ENCODE results near the gene INAFM1. TPM values are rescaled to one million over a fixed set of nuclear protein-coding genes. Genes with fewer than 3 reads are reported as not detected.

Gene INAFM1
- polyA plus RNA-seq, 1 of the 3 experiments (the other 2 are of a cell fraction) = 5.5 TPM

- no peaks in the 10 kb centered on the region for H3K27me3 ChIP-seq (ENCODE audit: insufficient read depth)
- CTCF ChIA-PET = interaction anchor here (0.8 to 2.6 kb wide), 6 partner anchors 13 to 73 kb away, joined by 3 to 27 read pairs (median 4); no protein-coding TSS in a partner anchor
- peaks cover 19 to 34% of the 10 kb centered on the region in 2 experiments for H3K4me1 ChIP-seq (ENCODE audit: control insufficient read depth in 1 of 2, insufficient read depth in 2 of 2, low read depth in 1 of 2, low read length in 1 of 2)
- peak overlapping the region; percentile 49 to 93 for H3K4me3 ChIP-seq (ENCODE audit: low read depth in 2 of 2, low read length in 1 of 2)
- H4K20me1 ChIP-seq (ENCODE audit: insufficient read depth) = peaks cover 25% of the 10 kb centered on the region
- POLR2A ChIA-PET = interaction anchor here (1.1 to 2.4 kb wide), 2 partner anchors 9 to 12 kb away, joined by 4 to 10 read pairs; no protein-coding TSS in a partner anchor
- WGBS (ENCODE audit: low lambda C conversion rate) = 14% methylated on average over 17 of the region's 51 CpGs
- no peaks in the 10 kb centered on the region for H3K9me2 ChIP-seq
- peak overlapping the region; percentile 87 for H3K4me2 ChIP-seq
- no peaks in the 10 kb centered on the region for H3K9me3 ChIP-seq
- H2AFZ ChIP-seq (ENCODE audit: low read depth) = no peak overlapping the region
- H3K27ac ChIP-seq (ENCODE audit: low read depth in 2 of 2, low read length in 1 of 2) = peak overlapping the region; percentile 89 to 90
- peaks cover 51% of the 10 kb centered on the region for H3K79me2 ChIP-seq (ENCODE audit: insufficient read depth)
- peak; percentile 94 for DNase-seq
- H3K9ac ChIP-seq = peak overlapping the region; percentile 70
- H3F3A ChIP-seq (replicated peaks; ENCODE audit: insufficient read depth) = peaks cover 46% of the 10 kb centered on the region
- H3K36me3 ChIP-seq (replicated peaks in 1 of 2; ENCODE audit: control insufficient read depth in 1 of 2, insufficient read depth in 2 of 2, low read length in 1 of 2) = no peaks in the 10 kb centered on the region
- TF ChIP-seq CTCF (IDR thresholded peaks at IDR 0.05) (no peak), RXRA (IDR thresholded peaks at IDR 0.05; ENCODE audit: borderline replicate concordance, low read depth) (no peak), MXI1 (IDR thresholded peaks at IDR 0.05; ENCODE audit: low read depth, low read length) (peak; percentile 76; the same call in 1 of the 2 replicates), GATA2 (CRISPR knock-in tag; IDR thresholded peaks at IDR 0.05) (no peak; the same call in 1 of the 2 replicates), USF2 (IDR thresholded peaks at IDR 0.05; ENCODE audit: borderline replicate concordance, low read depth, low read length) (peak; percentile 54; the same call in 1 of the 2 replicates), RCOR1 (IDR thresholded peaks at IDR 0.05; ENCODE audit: low read length) (no peak), REST (IDR thresholded peaks at IDR 0.05; ENCODE audit: low read depth, low read length) (peak; percentile 88), MEF2A (IDR thresholded peaks at IDR 0.05; ENCODE audit: borderline replicate concordance, low read depth) (no peak), SIN3A (IDR thresholded peaks at IDR 0.05; ENCODE audit: borderline replicate concordance, low read depth, low read length) (peak; percentile 51; the same call in 1 of the 2 replicates), USF1 (IDR thresholded peaks at IDR 0.05; ENCODE audit: borderline replicate concordance, low read depth) (peak; percentile 84; the same call in 1 of the 2 replicates), CHD2 (IDR thresholded peaks at IDR 0.05; ENCODE audit: low read length, partially characterized antibody) (no peak), JUND (IDR thresholded peaks at IDR 0.05) (no peak), TCF12 (IDR thresholded peaks at IDR 0.05) (no peak), EP300 (IDR thresholded peaks at IDR 0.05; ENCODE audit: borderline replicate concordance in 1 of 2, low read depth in 1 of 2, low read length in 1 of 2) (no peak), MAX (IDR thresholded peaks at IDR 0.05; ENCODE audit: low read depth) (peak; percentile 85), ZBTB33 (IDR thresholded peaks at IDR 0.05; ENCODE audit: borderline replicate concordance, low read depth) (no peak), POLR2AphosphoS5 (IDR thresholded peaks at IDR 0.05; ENCODE audit: low read depth, low read length) (peak; percentile 67; the same call in 1 of the 2 replicates), PBX3 (IDR thresholded peaks at IDR 0.05) (no peak), FOXJ3 (CRISPR knock-in tag; IDR thresholded peaks at IDR 0.05) (0 out of 2 replicates have a peak, but pooled peaks have one; percentile 8), SMC3 (IDR thresholded peaks at IDR 0.05; ENCODE audit: low read depth, low read length) (no peak), ELF1 (IDR thresholded peaks at IDR 0.05) (no peak)
Observed at GRCh38 chr19:47231215-47232054, 43.2 kb upstream of the INAFM1 start.
